Left renal pelvis (tissue), 4 donors: ENCODE results near the gene FFAR4. TPM values are rescaled to one million over a fixed set of nuclear protein-coding genes. Genes with fewer than 3 reads are reported as not detected.

Experiments
- polyA plus RNA-seq, 4 donors: library from polyadenylated mRNA; unstranded; fragments of 120-200 nt; gene quantifications; one replicate each; pipeline ENCODE4 v1.2.1, GENCODE V29; 2013; ENCODE audit not compliant: insufficient read length in 4 of 4

Gene FFAR4
- polyA plus RNA-seq, 4 donors, result 0.08 TPM; not detected in 3

Other genes with a start within 250 kb of the FFAR4 start
- gene MYOF, start 84.3 kb upstream of the FFAR4 start, polyA plus RNA-seq, result 10 to 100 TPM; 31.7 to 45.8 (median 36.8) TPM
- 10 to 100 TPM; 12.4 to 18.4 (median 14.2) TPM for gene CEP55, start 70.1 kb upstream of the FFAR4 start, polyA plus RNA-seq
- 10 to 100 TPM in 1 of 4 donors, under 1 TPM in 3; 0.27 to 15.7 (median 0.46) TPM for gene RBP4, start 34.6 kb downstream of the FFAR4 start, polyA plus RNA-seq
- gene PDE6C, start 45.9 kb downstream of the FFAR4 start, polyA plus RNA-seq, result 1 to 10 TPM in 1 of 4 donors, under 1 TPM in 3; 0.24 to 2.5 (median 0.80) TPM
- 10 to 100 TPM; 30.4 to 41.8 (median 35.2) TPM for gene FRA10AC1, start 135.9 kb downstream of the FFAR4 start, polyA plus RNA-seq
- gene LGI1, start 191.3 kb downstream of the FFAR4 start, polyA plus RNA-seq, result 10 to 100 TPM in 1 of 4 donors, 1 to 10 TPM in 3; 6.2 to 33.4 (median 6.5) TPM